HFF-Myc (cell line): ENCODE data around the gene GLOD5.

Source experiments
- DNase-seq: peaks from one replicate; pipeline ENCODE4 v3.0.0-alpha.2; 2011; ENCODE audit warnings: low read depth; ENCODE audit errors: extremely low read depth
- H3K4me3 ChIP-seq: replicated peaks from 2 replicates; pipeline ENCODE4 v1.5.1; 2011; ENCODE audit warnings: low read depth, mild to moderate bottlenecking, control low read depth, low read length
- CTCF ChIP-seq: IDR thresholded peaks from 2 replicates; pipeline ENCODE4 v1.5.1; 2012; ENCODE audit warnings: mild to moderate bottlenecking, low read depth, low read length, control low read depth; ENCODE audit errors: missing control alignments

Gene GLOD5

GRCh38 chrX:48785540-48786214, 24.1 kb downstream of the GLOD5 start:
- no peak for DNase-seq

GRCh38 chrX:48786341-48786800, 24.8 kb downstream of the GLOD5 start, which contains the start of gene GATA1:
GATA1 (plus strand) TSS chrX:48786590; CDS start chrX:48791110, 4,520 bp downstream.
- no peak for TF ChIP-seq CTCF
- no peak for DNase-seq
- H3K4me3 ChIP-seq = no peak within 1 kb of the TSS

More at GRCh38 chrX:48785540-48786214, 24.1 kb downstream of the GLOD5 start:
- no peak overlapping the region for H3K4me3 ChIP-seq
- TF ChIP-seq CTCF = no peak

- no peak overlapping the region for H3K4me3 ChIP-seq
- TF ChIP-seq CTCF = no peak
- DNase-seq = no peak
These were observed 25.4 kb downstream of the GLOD5 start for GRCh38 chrX:48786825-48787504.

GRCh38 chrX:48787505-48788443, 26.2 kb downstream of the GLOD5 start:
- TF ChIP-seq CTCF = no peak
- DNase-seq = no peak
- no peak overlapping the region for H3K4me3 ChIP-seq

- no peak for DNase-seq
- no peak overlapping the region for H3K4me3 ChIP-seq
- TF ChIP-seq CTCF = no peak
These were observed 28.0 kb downstream of the GLOD5 start for GRCh38 chrX:48789366-48790220.

- TF ChIP-seq CTCF = no peak
- no peak overlapping the region for H3K4me3 ChIP-seq
- DNase-seq = no peak
These were observed 28.9 kb downstream of the GLOD5 start for GRCh38 chrX:48790477-48790876.
